SK-N-SH treated with all-trans-retinoic acid at 6 μM for 48 hours (cell line): ENCODE results near the gene SMYD3.

Source experiments
- ATAC-seq: fragments of 200-7000 bp; cut with Tn5 transposase; 3 replicates; pipeline ENCODE4 v1.9.1; 2020; ENCODE audit warnings: mild to moderate bottlenecking, moderate library complexity
- ARNTL ChIP-seq: fragments of 450-650 bp; formaldehyde crosslinking; IDR thresholded peaks from 2 replicates; pipeline ENCODE4 v1.5.0; 2020; ENCODE audit warnings: low read depth, mild to moderate bottlenecking, moderate library complexity, borderline replicate concordance
- BACH2 ChIP-seq: fragments of 250-450 bp; sonication (Bioruptor Pico); IDR thresholded peaks from 2 replicates; pipeline ENCODE4 v1.9.0; 2021; ENCODE audit warnings: mild to moderate bottlenecking, borderline replicate concordance
- CSDC2 ChIP-seq: fragments of 250-450 bp; sonication (Bioruptor Pico); IDR thresholded peaks from 2 replicates; pipeline ENCODE4 v1.5.0; 2020; ENCODE audit warnings: mild to moderate bottlenecking, moderate library complexity
- GLIS3 ChIP-seq: fragments of 250-450 bp; sonication (Bioruptor Pico); IDR thresholded peaks from 2 replicates; pipeline ENCODE4 v1.5.0; 2020; ENCODE audit warnings: mild to moderate bottlenecking, moderate library complexity
- ISL1 ChIP-seq: fragments of 250-450 bp; sonication (Bioruptor Pico); IDR thresholded peaks from 2 replicates; pipeline ENCODE4 v2.1.2; 2022; ENCODE audit warnings: mild to moderate bottlenecking, moderate library complexity
- OSR1 ChIP-seq: fragments of 250-450 bp; sonication (Bioruptor Pico); IDR thresholded peaks from 2 replicates; pipeline ENCODE4 v1.8.0; 2022; ENCODE audit warnings: moderate library complexity, mild to moderate bottlenecking, inconsistent platforms
- PPARA ChIP-seq: fragments of 250-450 bp; sonication (Bioruptor Pico); IDR thresholded peaks from 2 replicates; pipeline ENCODE4 v1.5.0; 2020; ENCODE audit warnings: mild to moderate bottlenecking, borderline replicate concordance
- RARB ChIP-seq: fragments of 250-450 bp; sonication (Bioruptor Pico); IDR thresholded peaks from 2 replicates; pipeline ENCODE4 v1.8.0; 2021; ENCODE audit warnings: mild to moderate bottlenecking, moderate library complexity
- SNAI2 ChIP-seq: fragments of 250-450 bp; sonication (Bioruptor Pico); IDR thresholded peaks from 2 replicates; pipeline ENCODE4 v1.5.0; 2020; ENCODE audit warnings: mild to moderate bottlenecking, moderate library complexity
- TCF4 ChIP-seq: fragments of 250-450 bp; sonication (Bioruptor Pico); IDR thresholded peaks from 2 replicates; pipeline ENCODE4 v1.8.0; 2021; ENCODE audit warnings: mild to moderate bottlenecking, moderate library complexity, borderline replicate concordance
- TOX ChIP-seq: fragments of 250-450 bp; sonication (Bioruptor Pico); IDR thresholded peaks from 2 replicates; pipeline ENCODE4 v1.8.0; 2021; ENCODE audit warnings: mild to moderate bottlenecking, moderate library complexity, borderline replicate concordance
- ZC3H10 ChIP-seq: fragments of 250-450 bp; sonication (Bioruptor Pico); IDR thresholded peaks from 2 replicates; pipeline ENCODE4 v1.5.1; 2021; ENCODE audit warnings: mild to moderate bottlenecking, moderate library complexity
- ZFP3 ChIP-seq: fragments of 250-450 bp; sonication (Bioruptor Pico); IDR thresholded peaks from 2 replicates; pipeline ENCODE4 v1.5.0; 2020; ENCODE audit warnings: mild to moderate bottlenecking, moderate library complexity
- ZFP30 ChIP-seq: fragments of 450-650 bp; formaldehyde crosslinking; IDR thresholded peaks from 2 replicates; pipeline ENCODE4 v1.5.0; 2022; ENCODE audit warnings: mild to moderate bottlenecking, moderate library complexity
- ZNF565 ChIP-seq: fragments of 450-650 bp; formaldehyde crosslinking; conservative IDR thresholded peaks from 2 replicates; pipeline ENCODE4 v1.5.0; 2020; ENCODE audit warnings: low read depth, mild to moderate bottlenecking, moderate library complexity
- ZNF70 ChIP-seq: fragments of 450-650 bp; formaldehyde crosslinking; IDR thresholded peaks from 2 replicates; pipeline ENCODE4 v1.5.0; 2020; ENCODE audit warnings: mild to moderate bottlenecking, moderate library complexity
- TF ChIP-seq, protein P1 (sequence below): fragments of 250-450 bp; sonication (Bioruptor Pico); IDR thresholded peaks from 2 replicates; pipeline ENCODE4 v1.8.0; 2021; ENCODE audit warnings: low read depth, mild to moderate bottlenecking, moderate library complexity, borderline replicate concordance
- TF ChIP-seq, protein P2 (sequence below): fragments of 250-450 bp; sonication (Bioruptor Pico); IDR thresholded peaks from 2 replicates; pipeline ENCODE4 v1.5.1; 2020; ENCODE audit warnings: low read depth, mild to moderate bottlenecking, moderate library complexity
- TF ChIP-seq, protein P3 (sequence below): fragments of 250-450 bp; sonication (Bioruptor Pico); IDR thresholded peaks from 2 replicates; pipeline ENCODE4 v1.5.1; 2021; ENCODE audit warnings: mild to moderate bottlenecking, moderate library complexity
- TF ChIP-seq, protein P4 (sequence below): fragments of 250-450 bp; sonication (Bioruptor Pico); IDR thresholded peaks from 2 replicates; pipeline ENCODE4 v1.5.0; 2020; ENCODE audit warnings: mild to moderate bottlenecking, moderate library complexity
- TF ChIP-seq, protein P5 (sequence below): fragments of 250-450 bp; sonication (Bioruptor Pico); IDR thresholded peaks from 2 replicates; pipeline ENCODE4 v1.8.0; 2020; ENCODE audit warnings: mild to moderate bottlenecking, moderate library complexity, borderline replicate concordance

The SMYD3 gene

DNA sequence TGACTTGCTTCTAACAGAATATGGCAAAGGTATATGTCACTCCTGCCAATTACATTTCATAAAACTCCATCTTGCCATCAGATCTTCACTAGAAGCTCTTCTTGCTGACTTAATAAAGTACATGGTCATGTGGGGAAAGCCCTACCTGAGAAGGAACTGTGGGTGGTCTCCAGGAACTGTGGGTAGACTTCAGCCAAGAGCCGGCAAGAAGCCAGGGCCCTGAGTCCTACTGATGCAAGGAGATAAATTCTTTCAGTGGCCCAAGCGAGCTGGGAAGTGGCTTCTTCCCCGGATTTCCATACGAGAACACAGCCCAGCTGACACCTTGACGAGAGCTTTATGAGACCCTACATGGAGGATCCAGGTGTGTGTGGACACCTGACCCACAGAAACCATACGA, 228.7 kb downstream of the SMYD3 start:
- no peak for TF ChIP-seq TOX (CRISPR knock-in tag)
- no peak for TF ChIP-seq TCF4 (CRISPR knock-in tag)
- TF ChIP-seq ZNF565 = no peak
- TF ChIP-seq GLIS3 (CRISPR knock-in tag) = no peak
- no peak for TF ChIP-seq ARNTL
- TF ChIP-seq, protein P1, sequence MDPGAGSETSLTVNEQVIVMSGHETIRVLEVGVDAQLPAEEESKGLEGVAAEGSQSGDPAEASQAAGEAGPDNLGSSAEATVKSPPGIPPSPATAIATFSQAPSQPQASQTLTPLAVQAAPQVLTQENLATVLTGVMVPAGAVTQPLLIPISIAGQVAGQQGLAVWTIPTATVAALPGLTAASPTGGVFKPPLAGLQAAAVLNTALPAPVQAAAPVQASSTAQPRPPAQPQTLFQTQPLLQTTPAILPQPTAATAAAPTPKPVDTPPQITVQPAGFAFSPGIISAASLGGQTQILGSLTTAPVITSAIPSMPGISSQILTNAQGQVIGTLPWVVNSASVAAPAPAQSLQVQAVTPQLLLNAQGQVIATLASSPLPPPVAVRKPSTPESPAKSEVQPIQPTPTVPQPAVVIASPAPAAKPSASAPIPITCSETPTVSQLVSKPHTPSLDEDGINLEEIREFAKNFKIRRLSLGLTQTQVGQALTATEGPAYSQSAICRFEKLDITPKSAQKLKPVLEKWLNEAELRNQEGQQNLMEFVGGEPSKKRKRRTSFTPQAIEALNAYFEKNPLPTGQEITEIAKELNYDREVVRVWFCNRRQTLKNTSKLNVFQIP (CRISPR knock-in tag) = no peak
- TF ChIP-seq, protein P2, sequence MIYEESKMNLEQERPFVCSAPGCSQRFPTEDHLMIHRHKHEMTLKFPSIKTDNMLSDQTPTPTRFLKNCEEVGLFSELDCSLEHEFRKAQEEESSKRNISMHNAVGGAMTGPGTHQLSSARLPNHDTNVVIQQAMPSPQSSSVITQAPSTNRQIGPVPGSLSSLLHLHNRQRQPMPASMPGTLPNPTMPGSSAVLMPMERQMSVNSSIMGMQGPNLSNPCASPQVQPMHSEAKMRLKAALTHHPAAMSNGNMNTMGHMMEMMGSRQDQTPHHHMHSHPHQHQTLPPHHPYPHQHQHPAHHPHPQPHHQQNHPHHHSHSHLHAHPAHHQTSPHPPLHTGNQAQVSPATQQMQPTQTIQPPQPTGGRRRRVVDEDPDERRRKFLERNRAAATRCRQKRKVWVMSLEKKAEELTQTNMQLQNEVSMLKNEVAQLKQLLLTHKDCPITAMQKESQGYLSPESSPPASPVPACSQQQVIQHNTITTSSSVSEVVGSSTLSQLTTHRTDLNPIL (CRISPR knock-in tag) = no peak
- TF ChIP-seq, protein P3, sequence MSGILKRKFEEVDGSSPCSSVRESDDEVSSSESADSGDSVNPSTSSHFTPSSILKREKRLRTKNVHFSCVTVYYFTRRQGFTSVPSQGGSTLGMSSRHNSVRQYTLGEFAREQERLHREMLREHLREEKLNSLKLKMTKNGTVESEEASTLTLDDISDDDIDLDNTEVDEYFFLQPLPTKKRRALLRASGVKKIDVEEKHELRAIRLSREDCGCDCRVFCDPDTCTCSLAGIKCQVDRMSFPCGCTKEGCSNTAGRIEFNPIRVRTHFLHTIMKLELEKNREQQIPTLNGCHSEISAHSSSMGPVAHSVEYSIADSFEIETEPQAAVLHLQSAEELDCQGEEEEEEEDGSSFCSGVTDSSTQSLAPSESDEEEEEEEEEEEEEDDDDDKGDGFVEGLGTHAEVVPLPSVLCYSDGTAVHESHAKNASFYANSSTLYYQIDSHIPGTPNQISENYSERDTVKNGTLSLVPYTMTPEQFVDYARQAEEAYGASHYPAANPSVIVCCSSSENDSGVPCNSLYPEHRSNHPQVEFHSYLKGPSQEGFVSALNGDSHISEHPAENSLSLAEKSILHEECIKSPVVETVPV (CRISPR knock-in tag) = no peak
- TF ChIP-seq, protein P4, sequence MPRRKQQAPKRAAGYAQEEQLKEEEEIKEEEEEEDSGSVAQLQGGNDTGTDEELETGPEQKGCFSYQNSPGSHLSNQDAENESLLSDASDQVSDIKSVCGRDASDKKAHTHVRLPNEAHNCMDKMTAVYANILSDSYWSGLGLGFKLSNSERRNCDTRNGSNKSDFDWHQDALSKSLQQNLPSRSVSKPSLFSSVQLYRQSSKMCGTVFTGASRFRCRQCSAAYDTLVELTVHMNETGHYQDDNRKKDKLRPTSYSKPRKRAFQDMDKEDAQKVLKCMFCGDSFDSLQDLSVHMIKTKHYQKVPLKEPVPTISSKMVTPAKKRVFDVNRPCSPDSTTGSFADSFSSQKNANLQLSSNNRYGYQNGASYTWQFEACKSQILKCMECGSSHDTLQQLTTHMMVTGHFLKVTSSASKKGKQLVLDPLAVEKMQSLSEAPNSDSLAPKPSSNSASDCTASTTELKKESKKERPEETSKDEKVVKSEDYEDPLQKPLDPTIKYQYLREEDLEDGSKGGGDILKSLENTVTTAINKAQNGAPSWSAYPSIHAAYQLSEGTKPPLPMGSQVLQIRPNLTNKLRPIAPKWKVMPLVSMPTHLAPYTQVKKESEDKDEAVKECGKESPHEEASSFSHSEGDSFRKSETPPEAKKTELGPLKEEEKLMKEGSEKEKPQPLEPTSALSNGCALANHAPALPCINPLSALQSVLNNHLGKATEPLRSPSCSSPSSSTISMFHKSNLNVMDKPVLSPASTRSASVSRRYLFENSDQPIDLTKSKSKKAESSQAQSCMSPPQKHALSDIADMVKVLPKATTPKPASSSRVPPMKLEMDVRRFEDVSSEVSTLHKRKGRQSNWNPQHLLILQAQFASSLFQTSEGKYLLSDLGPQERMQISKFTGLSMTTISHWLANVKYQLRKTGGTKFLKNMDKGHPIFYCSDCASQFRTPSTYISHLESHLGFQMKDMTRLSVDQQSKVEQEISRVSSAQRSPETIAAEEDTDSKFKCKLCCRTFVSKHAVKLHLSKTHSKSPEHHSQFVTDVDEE (CRISPR knock-in tag) = no peak
- TF ChIP-seq, protein P5, sequence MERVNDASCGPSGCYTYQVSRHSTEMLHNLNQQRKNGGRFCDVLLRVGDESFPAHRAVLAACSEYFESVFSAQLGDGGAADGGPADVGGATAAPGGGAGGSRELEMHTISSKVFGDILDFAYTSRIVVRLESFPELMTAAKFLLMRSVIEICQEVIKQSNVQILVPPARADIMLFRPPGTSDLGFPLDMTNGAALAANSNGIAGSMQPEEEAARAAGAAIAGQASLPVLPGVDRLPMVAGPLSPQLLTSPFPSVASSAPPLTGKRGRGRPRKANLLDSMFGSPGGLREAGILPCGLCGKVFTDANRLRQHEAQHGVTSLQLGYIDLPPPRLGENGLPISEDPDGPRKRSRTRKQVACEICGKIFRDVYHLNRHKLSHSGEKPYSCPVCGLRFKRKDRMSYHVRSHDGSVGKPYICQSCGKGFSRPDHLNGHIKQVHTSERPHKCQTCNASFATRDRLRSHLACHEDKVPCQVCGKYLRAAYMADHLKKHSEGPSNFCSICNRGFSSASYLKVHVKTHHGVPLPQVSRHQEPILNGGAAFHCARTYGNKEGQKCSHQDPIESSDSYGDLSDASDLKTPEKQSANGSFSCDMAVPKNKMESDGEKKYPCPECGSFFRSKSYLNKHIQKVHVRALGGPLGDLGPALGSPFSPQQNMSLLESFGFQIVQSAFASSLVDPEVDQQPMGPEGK (CRISPR knock-in tag) = no peak
- TF ChIP-seq CSDC2 = no peak
- TF ChIP-seq PPARA (CRISPR knock-in tag) = no peak
- TF ChIP-seq ISL1 (CRISPR knock-in tag) = no peak
- TF ChIP-seq ZNF70 = no peak
- TF ChIP-seq RARB (CRISPR knock-in tag) = no peak
- TF ChIP-seq ZFP3 (CRISPR knock-in tag) = no peak
- TF ChIP-seq ZFP30 (CRISPR knock-in tag) = no peak
- TF ChIP-seq OSR1 (CRISPR knock-in tag) = no peak
- TF ChIP-seq BACH2 (CRISPR knock-in tag) = no peak
- no peak for TF ChIP-seq ZC3H10
- TF ChIP-seq, all 23 proteins: peak for 0
- ATAC-seq = no peak

DNA sequence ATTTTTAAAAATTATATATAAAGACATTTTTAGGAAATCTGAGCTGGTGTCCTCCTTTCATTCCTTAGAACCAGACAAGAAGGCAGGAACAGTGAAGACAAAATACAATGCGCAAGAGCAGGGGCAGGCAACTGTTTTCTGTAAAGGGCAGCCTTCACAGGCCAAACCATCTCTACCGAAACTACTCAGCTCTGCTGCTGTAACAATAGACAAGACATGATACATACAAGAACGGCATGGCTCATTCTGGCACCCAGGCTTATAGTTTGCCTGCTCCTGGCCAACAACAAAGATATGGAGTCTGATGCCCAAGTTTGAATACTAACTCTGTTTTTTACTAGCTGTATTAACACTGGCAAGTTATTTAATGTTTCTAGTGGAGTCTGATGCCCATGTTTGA, 232.0 kb downstream of the SMYD3 start:
- TF ChIP-seq, protein P5 (CRISPR knock-in tag) = no peak
- TF ChIP-seq SNAI2 (CRISPR knock-in tag) (no peak), ZFP30 (CRISPR knock-in tag) (no peak), ARNTL (no peak)
- no peak for ATAC-seq
